HG03469 (cell line): ENCODE measurements around the gene POLN.

Source experiments
- ATAC-seq: cut with Tn5 transposase; IDR thresholded peaks from one replicate; pipeline ENCODE4 v1.9.1; 2021; ENCODE audit warnings: mild to moderate bottlenecking, moderate library complexity, moderate number of reproducible peaks; ENCODE audit not compliant: unreplicated experiment

Gene POLN

GRCh38 chr4:2126309-2127043, 115.4 kb downstream of the POLN start:
- no peak for ATAC-seq

GRCh38 chr4:2125831-2126230, 116.1 kb downstream of the POLN start:
- no peak for ATAC-seq

- no peak for ATAC-seq
Observed at GRCh38 chr4:2125023-2125422, 116.9 kb downstream of the POLN start.

- no peak for ATAC-seq
Observed at GRCh38 chr4:2116687-2117400, 125.1 kb downstream of the POLN start.

- ATAC-seq = no peak
Observed at GRCh38 chr4:2105559-2105958, 136.4 kb downstream of the POLN start.

- no peak for ATAC-seq
Observed at GRCh38 chr4:2104556-2105345, 137.2 kb downstream of the POLN start.

- ATAC-seq = no peak
Observed at GRCh38 chr4:2103843-2104547, 137.9 kb downstream of the POLN start.

GRCh38 chr4:2103127-2103842, 138.6 kb downstream of the POLN start:
- ATAC-seq = no peak

GRCh38 chr4:2102045-2102883, 139.7 kb downstream of the POLN start:
- ATAC-seq = no peak

- no peak for ATAC-seq
Observed at GRCh38 chr4:2101346-2102044, 140.4 kb downstream of the POLN start.

GRCh38 chr4:2096073-2096609, 145.8 kb downstream of the POLN start:
- ATAC-seq = no peak

- no peak for ATAC-seq
Observed at GRCh38 chr4:2095236-2096072, 146.5 kb downstream of the POLN start.

GRCh38 chr4:2094545-2094944, 147.4 kb downstream of the POLN start:
- no peak for ATAC-seq

GRCh38 chr4:2093265-2093664, 148.7 kb downstream of the POLN start:
- ATAC-seq = no peak

GRCh38 chr4:2092669-2093053, 149.3 kb downstream of the POLN start:
- ATAC-seq = no peak

- ATAC-seq = no peak
Observed at GRCh38 chr4:2091990-2092668, 149.8 kb downstream of the POLN start.

- ATAC-seq = no peak
Observed at GRCh38 chr4:2090642-2091041, 151.3 kb downstream of the POLN start.
